Type B pancreatic cell (in vitro differentiated cells): ENCODE results near the gene KRT78. TPM values are rescaled to one million over a fixed set of nuclear protein-coding genes. Genes with fewer than 3 reads are reported as not detected.

Source experiments
- DNase-seq: peaks from one replicate; pipeline ENCODE4 v3.0.0; 2021; ENCODE audit warnings: mixed read lengths; ENCODE audit not compliant: unreplicated experiment; ENCODE audit errors: extremely low spot score
- H3K27ac Mint-ChIP-seq: 2 replicates; pipeline ENCODE4 v1.8.0; 2021; ENCODE audit warnings: mild to moderate bottlenecking, mixed read lengths
- H3K27me3 Mint-ChIP-seq: 2 replicates; pipeline ENCODE4 v1.8.0; 2021; ENCODE audit warnings: mixed read lengths
- H3K36me3 Mint-ChIP-seq: 2 replicates; pipeline ENCODE4 v1.8.0; 2021; ENCODE audit warnings: mixed read lengths
- H3K4me1 Mint-ChIP-seq: one replicate; pipeline ENCODE4 v1.8.0; 2021; ENCODE audit warnings: mixed read lengths; ENCODE audit not compliant: unreplicated experiment
- H3K4me3 Mint-ChIP-seq: 2 replicates; pipeline ENCODE4 v1.8.0; 2021; ENCODE audit warnings: mild to moderate bottlenecking, mixed read lengths
- H3K9me3 Mint-ChIP-seq: 2 replicates; pipeline ENCODE4 v1.8.0; 2021; ENCODE audit warnings: mixed read lengths
- total RNA-seq: library from RNA; stranded (reverse); gene quantifications from 2 replicates; pipeline ENCODE4 v1.2.1, GENCODE V29; 2021; ENCODE audit warnings: low replicate concordance
- TF ChIP-seq, protein P1 (sequence below): fragments of 200-600 bp; sonication (generic); conservative IDR thresholded peaks from 2 replicates; pipeline ENCODE4 v1.5.0; 2021; ENCODE audit warnings: antibody characterized with exemption, mild to moderate bottlenecking

The KRT78 gene
- total RNA-seq, 1 donor from 2014 or later: 14.7 TPM

DNA sequence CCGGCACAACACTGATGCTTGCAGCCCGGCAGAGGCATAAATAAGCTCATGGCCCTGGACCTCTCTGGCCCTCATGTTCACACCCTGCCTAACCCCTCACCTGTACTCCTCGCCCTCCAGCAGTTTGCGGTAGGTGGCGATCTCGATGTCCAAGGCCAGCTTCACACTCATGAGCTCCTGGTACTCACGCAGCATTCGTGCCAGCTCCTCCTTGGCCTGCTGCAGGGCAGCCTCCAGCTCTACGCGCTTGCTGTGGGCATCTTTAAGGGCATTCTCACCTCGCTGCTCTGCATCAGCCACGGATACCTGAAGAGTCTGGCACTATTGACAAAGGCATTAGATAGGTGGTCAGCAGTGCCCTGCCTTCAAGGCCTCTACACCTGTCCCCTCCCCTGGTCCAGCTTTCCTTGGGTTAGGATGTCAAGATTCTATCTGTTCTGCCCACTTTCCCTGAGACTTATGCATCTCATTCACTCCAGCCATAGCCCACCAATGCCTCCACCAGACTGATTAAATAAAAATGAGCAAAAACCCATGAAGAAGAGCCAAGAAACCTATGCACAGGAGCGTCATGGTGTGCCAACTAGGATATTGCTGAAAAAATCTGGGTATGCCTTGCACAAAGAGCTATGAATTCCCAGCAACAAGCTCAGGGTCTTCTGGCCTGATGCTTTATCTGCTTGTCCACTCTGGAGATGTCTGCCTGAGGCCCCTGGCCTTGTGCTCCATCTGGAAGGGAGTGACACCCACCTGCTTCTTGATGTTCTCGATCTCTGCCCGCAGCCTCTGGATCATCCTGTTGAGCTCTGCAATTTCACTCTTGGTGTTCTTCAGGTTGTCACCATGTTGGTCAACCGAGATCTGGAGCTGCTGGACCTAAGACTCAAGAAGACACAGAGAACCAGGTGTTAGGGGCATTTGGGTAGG, 41.0 kb downstream of the KRT78 start:
- Mint-ChIP-seq H3K9me3 (no peaks in the 10 kb centered on the region), H3K36me3 (peaks cover 12% of the 10 kb centered on the region), H3K4me1 (no peaks in the 10 kb centered on the region), H3K27ac (peak overlapping the region; percentile 95), H3K4me3 (peak overlapping the region; percentile 62), H3K27me3 (peaks cover 58% of the 10 kb centered on the region)
- DNase-seq: no peak
- TF ChIP-seq, protein P1, sequence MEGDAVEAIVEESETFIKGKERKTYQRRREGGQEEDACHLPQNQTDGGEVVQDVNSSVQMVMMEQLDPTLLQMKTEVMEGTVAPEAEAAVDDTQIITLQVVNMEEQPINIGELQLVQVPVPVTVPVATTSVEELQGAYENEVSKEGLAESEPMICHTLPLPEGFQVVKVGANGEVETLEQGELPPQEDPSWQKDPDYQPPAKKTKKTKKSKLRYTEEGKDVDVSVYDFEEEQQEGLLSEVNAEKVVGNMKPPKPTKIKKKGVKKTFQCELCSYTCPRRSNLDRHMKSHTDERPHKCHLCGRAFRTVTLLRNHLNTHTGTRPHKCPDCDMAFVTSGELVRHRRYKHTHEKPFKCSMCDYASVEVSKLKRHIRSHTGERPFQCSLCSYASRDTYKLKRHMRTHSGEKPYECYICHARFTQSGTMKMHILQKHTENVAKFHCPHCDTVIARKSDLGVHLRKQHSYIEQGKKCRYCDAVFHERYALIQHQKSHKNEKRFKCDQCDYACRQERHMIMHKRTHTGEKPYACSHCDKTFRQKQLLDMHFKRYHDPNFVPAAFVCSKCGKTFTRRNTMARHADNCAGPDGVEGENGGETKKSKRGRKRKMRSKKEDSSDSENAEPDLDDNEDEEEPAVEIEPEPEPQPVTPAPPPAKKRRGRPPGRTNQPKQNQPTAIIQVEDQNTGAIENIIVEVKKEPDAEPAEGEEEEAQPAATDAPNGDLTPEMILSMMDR: no peak

DNA sequence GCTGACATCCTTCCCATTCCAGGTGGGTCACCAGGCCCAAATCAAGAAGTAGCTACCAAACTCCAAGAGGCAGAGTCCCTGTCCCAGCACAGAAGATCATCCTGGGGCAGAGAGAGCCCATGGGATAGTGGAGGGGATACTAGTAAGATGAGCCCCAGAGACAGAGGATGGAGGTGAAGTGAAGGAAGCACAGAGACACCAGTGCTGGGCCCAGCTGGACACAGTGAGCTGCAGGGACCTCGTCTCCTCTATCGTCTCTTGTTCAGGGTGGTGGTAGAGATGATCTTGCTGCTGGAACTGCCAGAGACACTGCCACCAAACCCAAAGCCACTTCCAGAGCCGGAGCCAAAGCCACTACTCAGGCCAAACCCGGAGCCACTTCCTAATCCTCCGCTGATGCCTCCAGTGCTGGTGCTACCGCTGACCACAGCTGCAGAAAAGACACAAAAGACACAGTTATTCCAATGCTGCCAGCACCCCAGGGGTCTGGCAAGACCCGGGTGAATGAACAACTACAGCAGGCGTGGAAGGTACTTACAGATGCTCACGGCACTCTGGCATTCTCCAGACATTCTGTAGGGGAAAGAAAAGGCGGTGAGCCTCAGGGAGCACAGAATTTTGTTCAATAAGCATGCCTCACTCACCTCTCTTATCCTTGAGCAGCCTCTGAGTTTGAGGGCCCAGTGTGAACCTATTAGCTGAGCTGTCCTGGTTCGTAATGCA, 41.8 kb downstream of the KRT78 start:
- Mint-ChIP-seq H3K4me1 (no peaks in the 10 kb centered on the region), H3K36me3 (peaks cover 8% of the 10 kb centered on the region), H3K9me3 (no peaks in the 10 kb centered on the region), H3K27ac (peak overlapping the region; percentile 95), H3K27me3 (peaks cover 56% of the 10 kb centered on the region), H3K4me3 (peak overlapping the region; percentile 62)
- TF ChIP-seq, protein P1: no peak
- no peak for DNase-seq

DNA sequence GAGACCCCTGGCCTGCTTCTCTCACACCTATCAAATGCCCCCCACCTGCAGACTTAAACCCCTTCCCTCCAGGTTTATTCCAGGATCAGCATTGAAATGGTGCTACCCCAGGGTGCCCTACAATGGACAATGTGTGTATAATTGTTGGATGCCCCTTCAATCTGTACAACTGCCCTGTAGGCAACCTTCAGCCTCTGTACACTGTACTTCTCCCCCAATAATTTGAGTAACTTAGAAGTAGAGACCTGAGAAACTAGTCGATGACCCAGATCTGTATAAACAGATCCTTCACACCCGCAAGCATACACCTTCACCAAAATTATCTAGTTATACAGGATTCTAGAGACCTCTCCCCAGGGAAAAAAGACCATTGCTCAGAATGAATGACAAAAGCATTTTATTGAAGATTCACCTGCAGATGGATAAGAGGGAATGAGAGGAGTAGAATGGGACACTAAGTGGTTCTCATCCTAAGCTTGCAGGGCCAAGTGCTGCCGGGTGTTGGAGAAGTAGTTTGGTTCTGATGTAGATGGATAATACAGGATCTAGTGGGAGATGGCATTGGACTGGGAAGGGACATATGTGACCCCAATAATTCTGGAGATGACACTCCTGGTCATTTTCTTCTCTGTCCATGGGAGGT, 42.5 kb downstream of the KRT78 start:
- H3K36me3 Mint-ChIP-seq: peaks cover 5% of the 10 kb centered on the region
- TF ChIP-seq, protein P1: no peak
- H3K27ac Mint-ChIP-seq: peak overlapping the region; percentile 95
- H3K4me3 Mint-ChIP-seq: peak overlapping the region; percentile 31
- DNase-seq: no peak
- no peaks in the 10 kb centered on the region for H3K4me1 Mint-ChIP-seq
- no peaks in the 10 kb centered on the region for H3K9me3 Mint-ChIP-seq
- peaks cover 53% of the 10 kb centered on the region for H3K27me3 Mint-ChIP-seq

DNA sequence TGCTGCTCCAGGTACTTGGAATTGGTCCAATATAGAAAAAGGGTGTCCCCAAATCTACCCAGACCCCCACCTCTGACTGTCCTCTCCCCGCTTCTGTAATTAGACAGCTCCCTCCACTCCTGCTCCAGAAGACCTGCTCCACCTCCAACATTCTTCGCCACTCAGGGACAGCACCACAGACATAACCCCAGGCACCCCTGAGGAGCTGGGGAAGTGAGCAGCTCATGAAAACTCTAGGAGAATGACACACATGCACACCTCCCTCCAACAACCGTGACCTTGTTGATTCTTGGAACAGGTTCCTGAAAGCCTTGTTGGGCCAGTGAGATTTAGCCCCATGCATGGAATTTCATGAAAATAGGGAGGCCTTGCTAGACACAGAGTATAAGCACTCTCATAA, 43.1 kb downstream of the KRT78 start:
- Mint-ChIP-seq H3K27ac (peak overlapping the region; percentile 95), H3K4me1 (no peaks in the 10 kb centered on the region), H3K9me3 (no peaks in the 10 kb centered on the region), H3K27me3 (peaks cover 53% of the 10 kb centered on the region), H3K4me3 (peak overlapping the region; percentile 31), H3K36me3 (peaks cover 4% of the 10 kb centered on the region)
- TF ChIP-seq, protein P1: no peak
- no peak for DNase-seq

DNA sequence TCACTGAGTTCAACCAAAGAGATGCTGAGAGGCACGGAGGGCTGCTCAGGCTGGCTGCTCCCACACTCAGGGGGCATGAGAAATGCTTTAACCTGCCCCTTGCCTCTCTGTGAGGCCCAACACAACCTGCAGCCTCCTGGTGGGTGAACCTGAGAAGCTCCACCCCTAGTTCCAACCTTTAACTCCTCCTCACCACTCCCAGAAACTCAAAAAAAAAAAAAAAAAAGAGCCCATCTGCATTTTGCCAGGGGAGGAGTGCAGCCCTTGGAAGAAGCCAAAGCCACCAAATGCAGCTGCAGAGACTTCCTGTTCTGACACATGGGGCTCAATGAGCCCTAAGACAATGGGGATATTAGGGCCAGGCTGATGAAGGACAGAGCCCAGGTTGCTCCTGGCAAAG, 43.8 kb downstream of the KRT78 start:
- peak overlapping the region; percentile 95 for H3K27ac Mint-ChIP-seq
- TF ChIP-seq, protein P1: no peak
- no peaks in the 10 kb centered on the region for H3K4me1 Mint-ChIP-seq
- no peaks in the 10 kb centered on the region for H3K9me3 Mint-ChIP-seq
- peak overlapping the region; percentile 31 for H3K4me3 Mint-ChIP-seq
- no peak for DNase-seq
- H3K27me3 Mint-ChIP-seq: peaks cover 53% of the 10 kb centered on the region
- H3K36me3 Mint-ChIP-seq: peaks cover 4% of the 10 kb centered on the region
